ENCODE data around the gene CCNK.

Gene CCNK

DNA sequence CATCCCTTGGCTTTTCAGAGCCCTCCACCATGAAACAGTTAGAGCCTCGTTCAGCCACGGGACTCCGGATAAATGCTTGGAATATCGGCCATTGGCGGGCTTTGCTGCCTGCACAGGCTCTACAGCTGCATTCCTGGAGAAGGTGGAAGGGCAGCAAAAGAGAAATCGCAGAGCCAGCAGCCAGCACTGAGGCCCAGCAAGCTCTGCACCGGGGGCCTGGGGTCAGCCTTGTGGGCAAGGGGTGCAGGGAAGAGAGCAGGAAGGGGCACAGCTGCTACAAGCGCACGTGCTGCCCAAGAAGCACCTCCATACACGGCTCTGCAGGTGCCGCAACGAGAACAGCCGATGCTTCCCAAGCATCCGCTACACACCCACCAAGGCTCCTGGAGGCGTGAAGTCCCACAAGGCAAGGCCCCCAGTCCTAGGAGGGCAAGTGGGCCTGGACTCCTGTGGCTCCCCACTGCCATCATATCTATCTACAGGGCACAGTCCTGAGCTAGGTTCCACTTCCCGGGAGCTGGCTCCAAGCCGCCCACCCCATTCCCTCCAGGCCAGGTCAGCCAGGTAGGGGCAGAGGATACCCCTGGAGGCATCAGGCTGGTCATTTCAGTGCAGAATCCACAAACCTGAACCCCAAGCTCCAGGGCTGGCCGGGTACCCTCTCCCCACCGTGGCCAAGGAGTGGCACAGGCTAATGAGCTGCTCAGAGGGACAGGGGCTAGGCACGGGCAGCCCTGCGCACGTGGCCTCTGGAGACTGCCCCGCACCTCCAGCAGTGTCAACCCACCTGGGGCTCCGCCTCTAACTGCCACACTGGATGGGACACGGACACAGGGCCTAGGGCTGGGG, 40.2 kb downstream of the CCNK start:
- no peak for DNase-seq

DNA sequence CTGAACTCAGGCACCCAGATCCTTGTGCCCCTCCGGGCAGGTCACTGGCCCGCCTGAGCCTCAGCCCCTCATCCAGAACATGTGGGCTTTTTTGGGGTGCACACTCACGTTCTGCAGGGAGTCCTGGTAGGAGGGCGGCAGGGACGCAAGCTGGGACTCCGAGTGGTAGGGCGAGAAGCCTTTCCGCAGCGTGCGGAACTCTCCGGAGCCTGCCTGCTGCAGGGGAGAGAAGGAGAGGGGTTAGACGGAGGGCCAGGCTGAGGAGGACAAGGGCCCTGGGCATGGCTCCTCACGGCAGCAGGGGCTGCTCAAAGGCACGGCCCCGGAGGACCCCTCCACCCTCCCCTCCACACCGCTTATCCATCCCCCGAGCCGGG, 40.8 kb downstream of the CCNK start:
- DNase-seq = no peak

DNA sequence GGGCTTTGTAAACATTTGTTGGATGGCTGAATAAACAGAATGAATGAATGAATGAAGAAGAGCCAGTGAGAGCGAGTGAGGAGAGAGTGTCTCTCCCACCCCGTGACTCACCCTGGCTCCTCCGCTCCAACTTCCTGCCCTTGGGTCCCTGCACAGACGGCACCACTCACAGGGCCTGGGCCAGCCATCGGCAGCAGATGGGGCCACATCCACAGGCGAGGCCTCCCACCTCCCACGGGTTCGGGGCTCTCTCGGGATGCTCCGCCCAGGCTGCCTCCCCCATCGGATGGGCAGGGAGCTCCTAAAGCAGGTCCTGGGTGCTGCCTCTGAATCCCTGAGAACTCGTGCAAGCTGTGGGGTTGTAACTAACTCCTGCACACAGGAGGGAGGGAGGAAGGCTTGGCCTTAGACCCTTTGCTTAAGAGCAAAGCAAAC, 41.3 kb downstream of the CCNK start:
- DNase-seq = peak; percentile 84

DNA sequence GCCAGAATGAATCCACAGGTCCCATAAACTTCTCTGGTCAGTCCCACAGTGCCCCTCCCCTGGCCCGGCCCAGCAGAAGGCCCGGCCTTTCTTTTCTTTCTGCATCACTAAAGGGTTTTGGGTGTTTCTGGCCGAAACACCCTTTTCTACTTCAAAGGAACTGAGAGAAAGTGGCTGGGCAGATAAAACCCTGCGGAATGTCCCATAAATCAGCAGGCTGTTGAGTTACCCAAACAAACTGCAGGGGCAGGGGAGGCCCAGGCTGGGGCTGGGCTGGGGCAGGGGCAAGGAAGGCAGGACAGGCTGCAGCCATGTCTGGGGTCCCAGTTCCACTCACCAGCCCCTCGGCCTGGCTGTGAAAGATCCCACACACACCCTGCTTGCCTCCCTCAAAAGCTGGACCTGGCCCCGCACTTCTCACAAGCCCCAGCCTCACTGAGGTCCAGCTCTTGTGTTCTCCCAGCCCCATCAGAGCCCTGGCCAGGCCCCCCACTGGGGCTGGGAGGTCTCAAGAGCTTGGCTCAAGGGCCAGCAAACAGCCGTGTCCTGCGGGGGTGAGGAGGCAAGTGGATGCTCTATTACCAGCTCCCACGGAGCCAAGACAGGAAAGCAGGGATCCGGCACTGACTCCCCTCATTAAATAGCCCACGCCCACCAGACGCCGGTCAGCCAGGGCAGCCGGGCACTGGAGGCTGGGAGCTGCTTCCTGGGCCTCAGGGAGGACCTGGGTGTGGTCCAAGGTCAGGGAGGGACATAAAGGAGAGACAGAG, 41.9 kb downstream of the CCNK start:
- DNase-seq = peak; percentile 28

DNA sequence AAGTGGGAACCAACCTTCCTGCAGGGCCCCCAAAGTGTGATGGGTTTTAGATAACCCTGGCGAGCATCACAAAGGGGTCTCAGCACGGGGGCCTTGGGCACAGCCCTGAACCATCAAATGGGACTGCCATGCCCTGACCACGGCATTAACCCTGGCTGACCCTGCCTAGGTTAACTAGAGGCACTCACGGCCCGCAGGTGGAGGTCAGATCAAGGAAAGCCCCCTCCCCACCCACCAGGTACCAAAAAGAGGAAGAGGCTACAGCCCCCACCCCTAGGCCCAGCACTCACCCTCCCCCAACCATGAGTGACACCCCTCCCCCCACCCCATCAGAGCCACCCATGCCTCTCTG, 42.5 kb downstream of the CCNK start:
- no peak for DNase-seq

DNA sequence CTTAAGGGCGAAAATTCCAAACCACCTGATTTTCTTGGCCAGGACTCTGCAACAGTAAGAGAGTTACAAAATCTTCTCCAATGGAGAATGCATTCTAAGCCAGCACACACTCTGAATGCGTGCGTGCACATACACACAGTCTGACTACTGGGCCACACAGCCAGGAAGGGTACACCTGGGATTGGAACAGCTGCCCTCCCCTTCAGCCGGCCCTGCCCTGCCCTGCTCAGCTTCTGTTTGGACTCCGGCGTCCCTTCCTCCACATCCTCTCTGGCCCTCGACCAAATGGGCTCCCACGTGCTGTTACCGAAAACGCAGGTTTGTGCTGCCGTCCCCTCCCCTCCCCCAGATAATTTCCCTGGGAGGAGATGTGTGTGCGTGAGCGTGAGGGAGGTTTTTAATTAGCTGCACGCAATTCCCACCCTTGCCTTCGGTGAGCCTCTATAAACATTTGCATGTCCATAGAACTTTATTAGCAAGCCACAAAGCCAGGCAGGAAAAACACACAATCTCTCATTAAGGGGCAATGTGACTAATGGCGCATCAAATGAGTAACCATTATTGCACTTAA, 43.0 kb downstream of the CCNK start:
- DNase-seq = no peak

DNA sequence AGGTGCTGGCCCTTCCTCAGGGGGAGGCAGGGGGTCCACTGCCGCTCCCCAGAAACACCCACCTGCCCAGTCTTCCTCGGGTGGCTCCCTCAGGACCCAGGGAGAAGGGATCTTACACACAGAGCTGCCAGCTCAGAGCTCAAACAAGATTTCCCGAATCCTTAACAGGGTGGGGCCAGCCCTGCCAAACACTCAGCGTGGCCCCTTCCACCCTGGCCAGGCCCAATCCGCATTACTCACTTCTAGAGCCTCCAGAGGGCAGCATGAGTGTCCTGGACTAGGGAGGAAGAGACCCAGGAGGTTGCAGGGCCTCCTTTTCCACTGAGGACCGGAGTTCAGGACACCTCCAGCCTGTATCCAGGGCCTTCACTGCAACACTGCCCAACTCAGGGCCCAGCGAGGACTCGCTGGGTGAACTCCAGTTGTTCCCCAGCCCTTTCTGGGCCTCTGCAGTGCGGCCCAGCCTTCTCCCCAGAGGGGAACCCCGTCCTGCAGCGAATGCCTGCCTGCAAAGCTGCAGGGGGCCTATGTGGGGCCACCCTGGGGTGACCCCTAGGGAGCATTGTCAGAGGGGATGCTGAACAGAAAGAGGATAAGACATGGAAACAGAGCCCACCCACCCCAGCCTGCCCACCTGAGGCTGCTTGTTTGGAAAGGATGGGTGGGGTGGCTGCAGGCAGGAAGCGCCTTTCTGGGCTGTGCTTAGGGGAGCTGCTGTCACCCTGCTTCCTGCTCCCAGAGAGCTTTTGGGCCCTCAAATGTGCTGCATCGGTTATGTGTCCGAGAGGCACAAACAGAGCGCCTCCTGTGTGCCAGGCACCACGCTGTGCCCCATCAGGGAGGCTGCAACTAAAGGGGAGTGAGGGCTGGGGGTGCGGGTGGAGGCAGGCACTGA, 43.8 kb downstream of the CCNK start:
- peak; percentile 73 for DNase-seq

DNA sequence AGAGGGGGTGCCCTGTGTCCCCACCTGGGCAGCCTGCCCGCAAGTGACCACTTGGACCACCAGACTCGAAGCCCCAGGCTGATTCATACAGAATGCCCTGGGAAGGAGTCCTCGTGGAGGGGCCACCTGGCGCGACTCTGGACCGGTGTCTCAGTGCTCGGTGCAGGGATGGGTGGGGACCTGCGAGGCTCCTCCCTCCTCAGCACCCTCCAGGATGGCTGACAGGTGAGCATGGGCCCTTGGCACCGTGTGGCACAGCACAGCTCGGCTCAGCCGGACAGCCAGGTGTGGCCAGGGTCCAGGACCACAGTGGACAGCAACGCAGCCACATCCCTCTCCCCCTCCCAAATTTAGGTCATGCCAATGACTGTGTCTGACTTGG, 44.5 kb downstream of the CCNK start:
- DNase-seq = no peak

DNA sequence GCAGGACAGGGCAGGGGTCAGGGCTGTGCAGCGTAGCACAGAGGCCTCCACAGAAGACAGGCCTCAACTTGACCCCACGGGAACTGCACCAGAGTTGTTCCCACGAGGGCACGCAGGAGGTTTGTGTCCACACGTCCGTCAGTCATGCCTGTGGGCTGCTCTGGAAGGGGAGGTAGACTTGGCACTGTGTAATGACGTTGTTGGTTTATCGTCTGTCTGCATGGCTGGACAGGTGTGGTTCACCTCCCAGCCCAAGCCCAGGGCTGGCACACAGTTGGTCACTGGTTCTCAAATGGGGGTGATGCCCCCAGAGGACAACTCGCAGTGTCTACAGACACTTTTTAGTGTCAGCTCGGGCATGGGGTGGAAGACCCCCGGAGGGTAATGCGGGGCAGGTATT, 45.8 kb downstream of the CCNK start:
- no peak for DNase-seq

DNA sequence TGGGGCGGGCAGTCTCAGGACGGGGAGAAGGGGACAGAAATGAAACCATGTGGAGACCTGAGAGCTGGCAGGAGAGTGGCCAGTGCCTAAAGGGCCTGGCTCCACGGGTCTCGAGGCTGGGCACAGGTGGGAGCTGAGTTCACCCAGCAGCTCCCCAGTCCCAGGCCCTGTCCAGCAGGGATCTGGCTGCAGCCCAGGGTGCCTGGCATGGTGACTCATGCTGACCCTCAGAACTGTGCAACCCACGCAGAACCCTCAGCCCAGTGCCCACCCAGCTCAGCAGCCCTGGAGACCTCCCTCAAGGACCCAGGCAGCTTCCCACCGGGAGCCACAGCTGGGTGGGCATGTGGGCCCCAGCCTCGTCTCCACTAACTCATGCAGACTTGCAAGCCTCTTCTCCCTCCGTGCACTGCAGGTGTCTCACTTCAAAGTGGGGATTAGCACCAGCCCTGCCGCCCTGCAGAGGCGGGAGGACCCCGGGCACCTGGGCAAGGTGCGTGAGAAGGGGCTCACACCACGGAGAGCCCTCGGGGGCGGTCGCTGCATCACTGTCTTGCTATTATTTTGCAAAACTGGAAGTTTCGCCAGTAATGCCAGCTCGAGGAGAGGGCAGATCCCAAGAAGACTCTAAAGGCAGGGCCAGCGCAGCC, 46.3 kb downstream of the CCNK start:
- no peak for DNase-seq

DNA sequence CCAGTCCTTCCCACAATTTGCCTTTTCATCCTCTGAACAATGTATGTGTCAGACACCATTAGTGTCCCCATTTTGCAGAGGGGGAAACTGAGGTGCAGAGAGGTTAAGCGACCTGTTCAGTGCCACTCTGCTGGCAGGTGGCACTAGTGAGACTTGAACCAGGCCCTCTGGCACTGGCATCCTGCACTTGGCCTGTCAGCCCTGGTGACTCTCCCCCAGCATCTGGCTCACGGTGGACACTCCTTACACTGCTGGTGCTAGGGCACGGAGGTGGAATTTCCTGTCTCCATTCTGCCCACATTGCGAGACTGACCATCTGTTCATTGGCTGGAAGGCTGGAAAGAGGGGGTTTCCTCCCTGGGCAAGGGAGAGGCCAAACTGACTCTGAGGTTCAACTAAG, 48.7 kb downstream of the CCNK start:
- DNase-seq = peak; percentile 71

DNA sequence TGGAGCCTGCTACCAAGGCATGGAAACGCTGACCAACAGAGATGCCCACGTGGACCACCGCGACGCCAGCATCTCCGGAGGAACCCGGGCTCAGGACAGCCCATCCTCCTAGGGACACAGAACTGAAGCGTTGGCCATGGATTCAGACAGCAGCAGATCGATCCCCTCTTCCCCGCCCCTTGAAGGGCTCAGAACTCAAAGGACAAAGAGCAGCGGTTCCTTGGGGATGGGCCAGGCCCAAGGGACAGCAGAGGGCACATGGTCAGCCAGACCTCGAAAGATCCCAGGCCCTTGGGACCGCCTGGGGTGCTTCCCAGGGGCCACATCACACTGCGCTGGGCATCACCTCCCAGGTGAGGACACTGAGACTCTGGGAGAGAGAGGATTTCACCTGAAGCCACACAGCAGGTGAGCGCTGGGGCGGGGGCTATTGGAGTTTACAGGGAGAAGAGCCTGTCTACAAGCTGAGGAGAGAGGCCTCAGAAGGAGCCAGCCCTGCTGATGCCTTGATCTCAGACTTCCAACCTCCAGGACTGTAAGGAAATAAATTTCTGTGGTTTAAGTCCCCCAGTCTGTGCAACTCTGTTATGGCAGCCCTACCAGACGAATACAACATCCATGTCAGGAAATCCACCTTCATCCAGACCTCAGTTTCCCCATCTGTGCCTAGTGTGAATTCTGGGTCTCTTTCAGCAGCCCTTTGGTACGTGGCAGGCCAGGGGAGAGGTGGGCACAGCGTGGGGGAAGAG, 49.4 kb downstream of the CCNK start:
- no peak for DNase-seq

DNA sequence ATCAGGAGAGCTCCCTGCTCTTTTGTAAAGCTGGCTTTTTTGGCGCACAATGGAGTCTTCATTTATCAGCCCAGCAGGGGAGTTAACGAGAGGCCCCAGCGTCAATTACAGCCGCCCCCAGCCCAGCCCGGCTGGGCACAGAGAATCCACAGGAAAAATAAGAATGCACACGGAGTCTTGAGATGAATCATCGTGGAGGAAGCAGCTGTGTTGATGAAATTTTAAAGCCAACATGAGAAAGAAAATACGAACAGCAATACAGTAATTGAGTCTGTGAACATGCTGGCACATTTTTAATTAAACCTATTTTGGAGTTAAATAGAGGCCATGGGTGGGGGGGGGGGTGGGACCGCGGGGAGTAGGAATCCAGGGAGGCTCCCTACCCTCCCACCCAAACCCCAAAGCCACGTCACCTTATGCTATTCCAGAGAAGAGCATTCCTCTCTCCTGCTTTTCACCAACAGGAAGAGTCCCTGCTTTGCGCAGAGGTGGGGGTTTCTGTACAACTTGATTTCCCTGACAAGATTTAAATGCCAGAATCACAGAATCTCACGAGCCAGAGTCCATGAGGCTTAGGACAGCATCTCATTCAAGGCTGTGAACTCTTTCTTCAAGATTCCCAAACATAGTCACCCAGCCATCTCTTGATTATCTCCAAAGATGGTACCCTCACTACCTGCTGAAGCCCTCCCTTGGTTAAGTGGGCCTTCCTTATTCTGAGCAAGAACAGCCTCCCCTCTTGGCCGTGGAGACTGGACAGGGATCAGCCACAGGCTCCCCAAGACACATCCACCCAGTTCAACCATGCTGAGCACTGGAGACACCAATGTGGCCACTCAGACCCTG, 50.3 kb downstream of the CCNK start:
- peak; percentile 64 for DNase-seq

DNA sequence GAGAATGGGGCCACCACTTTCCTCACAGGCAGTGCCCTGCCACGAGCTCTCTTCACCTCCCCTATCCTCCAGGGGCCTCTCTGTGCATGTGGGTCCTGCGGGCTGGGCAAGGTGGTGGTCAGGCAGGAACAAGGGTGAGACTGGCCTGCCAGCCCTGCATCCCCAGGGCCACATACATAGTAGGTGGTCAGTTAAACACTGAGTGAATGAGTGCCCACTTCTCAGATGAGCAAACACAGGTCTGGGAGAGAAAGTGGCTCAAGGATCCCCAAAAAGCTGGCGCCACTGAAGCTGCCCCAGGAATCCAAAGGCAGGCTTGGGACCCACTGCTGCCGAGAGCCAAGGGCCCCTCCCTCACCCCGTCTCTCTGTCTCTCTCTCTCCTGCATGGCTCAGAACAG, 51.1 kb downstream of the CCNK start:
- no peak for DNase-seq

DNA sequence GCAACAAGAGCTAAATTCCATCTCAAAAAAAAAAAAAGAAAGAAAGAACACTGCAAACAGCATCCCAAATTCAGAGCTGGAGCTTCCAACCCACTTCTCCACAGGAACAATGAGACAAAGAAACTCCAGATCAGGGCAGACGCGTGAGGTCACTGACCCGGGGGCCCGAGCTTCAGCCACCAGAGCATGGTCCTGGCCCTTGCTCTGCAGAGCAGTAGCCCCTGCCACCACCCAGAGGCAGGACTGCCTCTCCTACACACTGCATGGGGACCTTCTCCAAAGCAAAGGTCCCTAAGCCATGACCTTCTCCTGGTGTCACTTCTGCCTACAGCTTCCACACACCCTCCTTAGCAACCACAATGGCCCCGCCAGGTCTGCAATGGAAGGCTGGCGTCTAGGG, 53.1 kb downstream of the CCNK start:
- DNase-seq = no peak

DNA sequence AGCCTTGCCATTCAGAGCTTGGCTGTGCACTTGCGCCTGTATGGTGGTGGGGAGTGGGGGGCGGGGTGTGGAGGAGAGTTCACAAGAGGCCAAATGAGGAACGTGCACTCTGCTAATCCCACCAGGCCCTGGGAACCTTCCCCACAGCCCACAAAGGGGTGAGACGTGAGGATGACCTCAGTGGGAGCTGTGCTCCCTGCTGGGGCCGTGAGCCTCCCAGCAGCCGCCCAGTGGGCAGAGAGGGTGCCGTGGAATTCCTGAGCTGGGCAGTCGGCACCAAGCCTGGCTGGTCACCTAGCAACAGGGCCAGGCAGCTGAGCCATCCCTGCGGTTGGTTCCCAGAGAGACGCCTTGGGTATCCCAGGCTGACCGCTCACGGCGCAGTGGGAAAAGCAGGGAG, 53.7 kb downstream of the CCNK start:
- DNase-seq = peak; percentile 26

DNA sequence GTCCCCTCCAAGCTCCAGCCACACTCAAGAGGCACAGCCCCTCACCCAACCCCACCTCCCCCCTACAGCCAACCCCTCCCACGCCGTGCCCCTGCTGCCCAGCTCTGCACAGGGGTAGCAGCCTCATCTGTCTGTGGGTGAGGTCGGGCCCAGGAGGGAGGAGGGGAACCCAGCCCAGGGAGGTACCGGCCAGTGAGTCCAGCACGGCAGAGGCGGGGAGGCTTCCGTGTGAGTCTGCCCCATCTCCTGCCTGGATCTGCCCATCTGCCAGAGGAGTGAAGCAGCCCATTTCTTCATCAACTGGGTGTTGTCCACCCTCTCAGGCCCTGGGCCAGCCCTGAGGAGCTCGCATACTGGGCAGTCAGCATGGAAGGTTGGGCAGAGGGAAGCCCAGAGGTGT, 54.2 kb downstream of the CCNK start:
- no peak for DNase-seq

DNA sequence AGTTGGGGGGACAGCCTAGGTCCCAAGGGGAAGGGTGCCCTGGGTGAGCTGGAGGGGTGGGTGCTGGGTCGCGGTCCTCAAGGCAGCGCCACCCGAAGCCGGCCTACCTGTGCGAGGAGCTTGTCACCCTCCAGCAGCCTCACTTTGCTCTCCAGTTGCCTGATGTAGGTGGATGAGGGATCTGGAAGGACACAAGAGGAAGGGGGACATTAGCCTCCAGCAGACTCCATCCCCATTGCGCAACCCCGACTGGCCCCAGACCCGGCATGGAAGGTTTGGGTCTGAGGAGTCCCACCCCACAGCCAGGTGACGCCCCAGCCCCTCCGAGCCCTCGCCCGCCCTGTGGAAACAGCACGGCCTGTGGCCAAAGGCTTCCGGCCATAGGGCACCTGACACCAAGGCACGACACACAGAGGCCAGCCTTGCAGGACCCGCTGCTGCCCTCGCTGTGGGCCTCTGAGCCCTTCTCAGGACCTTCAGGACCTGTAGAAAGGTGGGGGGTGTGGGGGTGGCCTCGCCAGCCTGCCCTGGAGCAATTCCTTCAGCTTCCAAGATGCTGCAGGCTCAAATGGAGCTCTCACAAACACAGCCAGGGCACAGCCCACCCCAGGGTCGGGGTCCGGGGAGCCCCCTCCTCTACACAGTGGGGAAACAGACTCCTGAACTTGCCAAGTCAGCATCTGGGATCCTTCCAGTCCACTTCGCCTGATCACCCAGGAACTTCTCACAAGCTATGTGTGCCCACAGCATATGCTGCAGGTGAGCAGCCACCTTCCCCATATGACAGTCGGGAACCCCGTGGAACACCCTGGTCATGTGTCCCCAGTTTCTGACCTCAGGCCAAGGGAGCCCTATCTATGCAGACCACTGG, 54.9 kb downstream of the CCNK start:
- no peak for DNase-seq

DNA sequence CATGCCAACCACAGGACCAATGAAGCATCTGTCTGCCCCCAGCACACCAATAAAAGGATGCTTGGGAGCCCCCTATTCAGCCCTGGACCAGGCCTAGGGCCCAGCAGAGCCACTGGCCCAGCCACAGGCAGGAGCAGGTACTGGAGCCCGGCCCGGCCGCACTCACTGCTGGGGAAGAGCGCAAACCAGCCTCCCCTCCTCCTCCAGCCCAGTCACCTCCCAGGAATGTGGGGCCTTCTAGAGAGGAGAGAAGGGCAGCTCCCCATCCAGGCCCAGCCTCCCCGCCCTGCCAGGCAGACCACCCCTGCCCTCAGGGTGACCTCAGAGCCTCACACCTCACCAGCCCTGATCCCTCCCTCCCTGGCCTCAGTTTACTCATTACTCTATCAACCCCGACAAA, 56.2 kb downstream of the CCNK start:
- DNase-seq = peak; percentile 92

DNA sequence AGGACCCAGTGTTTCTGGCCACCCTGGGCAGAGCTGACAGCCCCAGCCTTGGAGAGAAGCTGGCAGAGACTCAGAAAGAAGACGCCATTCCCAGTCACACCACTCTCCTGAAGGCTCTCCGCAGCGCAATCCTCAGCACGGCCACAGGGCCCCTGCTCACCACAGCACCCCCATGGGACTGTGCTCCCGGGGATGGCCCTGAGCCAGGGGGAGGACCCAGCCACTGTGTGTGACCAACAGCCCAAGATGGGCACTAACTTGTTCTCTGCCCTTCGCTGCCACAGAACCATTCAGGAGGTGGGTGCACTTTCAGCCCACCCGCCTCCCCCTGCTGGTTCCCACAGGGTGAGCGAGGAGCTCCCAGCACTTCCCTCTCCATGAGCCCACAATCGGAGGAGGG, 57.1 kb downstream of the CCNK start:
- peak; percentile 28 for DNase-seq
